GM12878 (cell line): ENCODE results near the gene SARS2.

Experiments
- ASH2L ChIP-seq: fragments of 300-600, 200-600 bp; sonication (generic); IDR thresholded peaks from 2 replicates; pipeline ENCODE4 v1.6.1; 2017; ENCODE audit warnings: low read depth, mild to moderate bottlenecking, borderline replicate concordance
- CEBPB ChIP-seq, 2 experiments: fragments of 150-350 bp in 1 of 2; IDR thresholded peaks; 2 replicates each; pipeline ENCODE4 v1.6.1; 2012 to 2014; ENCODE audit warnings: low read depth in 2 of 2, low read length in 2 of 2, borderline replicate concordance in 1 of 2, inconsistent platforms in 1 of 2
- FOS ChIP-seq: IDR thresholded peaks from 3 replicates; pipeline ENCODE4 v1.6.1; 2011; ENCODE audit warnings: borderline replicate concordance; ENCODE audit not compliant: insufficient read length; ENCODE audit errors: extremely low read depth
- GABPA ChIP-seq: IDR thresholded peaks from 2 replicates; pipeline ENCODE4 v1.6.1; 2014; ENCODE audit warnings: antibody characterized with exemption, low read depth, mild to moderate bottlenecking, inconsistent platforms
- PAX5 ChIP-seq: IDR thresholded peaks from 2 replicates; pipeline ENCODE4 v1.6.1; 2011; ENCODE audit warnings: low read depth, low read length, borderline replicate concordance
- POLR2A ChIP-seq: IDR thresholded peaks from 2 replicates; pipeline ENCODE4 v1.6.1; 2011; ENCODE audit warnings: low read depth, mild to moderate bottlenecking, low read length
- SP1 ChIP-seq: IDR thresholded peaks from one replicate; pipeline ENCODE4 v1.6.1; 2011; ENCODE audit warnings: low read depth, low read length
- TAF1 ChIP-seq: IDR thresholded peaks from 2 replicates; pipeline ENCODE4 v1.6.1; 2011; ENCODE audit warnings: mild to moderate bottlenecking, low read depth, low read length, borderline replicate concordance
- TF ChIP-seq, protein P1 (sequence below): fragments of 450-650 bp; IDR thresholded peaks from 2 replicates; pipeline ENCODE4 v1.6.1; 2018; ENCODE audit warnings: mild to moderate bottlenecking, low read depth, moderate library complexity; ENCODE audit not compliant: partially characterized antibody
- TF ChIP-seq, protein P2 (sequence below): IDR thresholded peaks from 2 replicates; pipeline ENCODE4 v1.6.1; 2012; ENCODE audit warnings: low read depth, low read length, improper control_type of control experiment
- TF ChIP-seq, protein P3 (sequence below): fragments of 450-650 bp; formaldehyde crosslinking; IDR thresholded peaks from 2 replicates; pipeline ENCODE4 v1.5.0; 2022; ENCODE audit warnings: mild to moderate bottlenecking, missing genetic modification characterization
- TF ChIP-seq, protein P4 (sequence below): fragments of 450-650 bp; IDR thresholded peaks from 2 replicates; pipeline ENCODE4 v1.6.1; 2017; ENCODE audit warnings: low read depth, mild to moderate bottlenecking, moderate library complexity
- TF ChIP-seq, protein P5 (sequence below), 3 experiments: IDR thresholded peaks in 2 of 3; conservative IDR thresholded peaks in 1 of 3; 2 replicates each; pipeline ENCODE4 v1.5.1; 2011; ENCODE audit warnings: low read depth in 3 of 3, low read length in 3 of 3, mild to moderate bottlenecking in 3 of 3, control low read depth in 2 of 3, moderate library complexity in 2 of 3, inconsistent platforms in 1 of 3, mixed read lengths in 1 of 3; ENCODE audit not compliant: control insufficient read depth in 2 of 3, insufficient read depth in 1 of 3; ENCODE audit errors: extremely low read depth in 1 of 3

DNA sequence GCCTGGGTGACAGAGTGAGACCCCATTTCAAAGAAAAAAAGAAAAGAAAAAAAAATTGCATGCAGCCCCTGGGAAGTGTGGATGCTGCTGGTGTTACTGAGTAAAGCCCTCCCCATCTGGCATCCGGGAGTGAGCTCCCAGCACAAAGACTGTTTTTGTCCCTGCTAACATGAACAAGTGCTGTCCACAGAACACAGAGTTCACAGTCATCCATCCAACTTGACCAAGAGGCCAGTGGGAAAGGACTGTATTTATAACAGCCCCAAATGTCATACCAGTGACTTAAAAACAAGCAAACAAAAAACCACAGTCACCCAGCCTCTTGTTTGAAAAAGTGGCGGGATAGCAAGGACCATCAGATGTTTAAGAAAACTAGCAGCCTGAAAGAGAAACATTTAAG, 34.2 kb upstream of the SARS2 start:
- TF ChIP-seq TAF1: no peak
- TF ChIP-seq, protein P1, sequence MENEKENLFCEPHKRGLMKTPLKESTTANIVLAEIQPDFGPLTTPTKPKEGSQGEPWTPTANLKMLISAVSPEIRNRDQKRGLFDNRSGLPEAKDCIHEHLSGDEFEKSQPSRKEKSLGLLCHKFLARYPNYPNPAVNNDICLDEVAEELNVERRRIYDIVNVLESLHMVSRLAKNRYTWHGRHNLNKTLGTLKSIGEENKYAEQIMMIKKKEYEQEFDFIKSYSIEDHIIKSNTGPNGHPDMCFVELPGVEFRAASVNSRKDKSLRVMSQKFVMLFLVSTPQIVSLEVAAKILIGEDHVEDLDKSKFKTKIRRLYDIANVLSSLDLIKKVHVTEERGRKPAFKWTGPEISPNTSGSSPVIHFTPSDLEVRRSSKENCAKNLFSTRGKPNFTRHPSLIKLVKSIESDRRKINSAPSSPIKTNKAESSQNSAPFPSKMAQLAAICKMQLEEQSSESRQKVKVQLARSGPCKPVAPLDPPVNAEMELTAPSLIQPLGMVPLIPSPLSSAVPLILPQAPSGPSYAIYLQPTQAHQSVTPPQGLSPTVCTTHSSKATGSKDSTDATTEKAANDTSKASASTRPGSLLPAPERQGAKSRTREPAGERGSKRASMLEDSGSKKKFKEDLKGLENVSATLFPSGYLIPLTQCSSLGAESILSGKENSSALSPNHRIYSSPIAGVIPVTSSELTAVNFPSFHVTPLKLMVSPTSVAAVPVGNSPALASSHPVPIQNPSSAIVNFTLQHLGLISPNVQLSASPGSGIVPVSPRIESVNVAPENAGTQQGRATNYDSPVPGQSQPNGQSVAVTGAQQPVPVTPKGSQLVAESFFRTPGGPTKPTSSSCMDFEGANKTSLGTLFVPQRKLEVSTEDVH: no peak
- TF ChIP-seq, protein P2, sequence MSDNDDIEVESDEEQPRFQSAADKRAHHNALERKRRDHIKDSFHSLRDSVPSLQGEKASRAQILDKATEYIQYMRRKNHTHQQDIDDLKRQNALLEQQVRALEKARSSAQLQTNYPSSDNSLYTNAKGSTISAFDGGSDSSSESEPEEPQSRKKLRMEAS: no peak
- TF ChIP-seq, protein P3, sequence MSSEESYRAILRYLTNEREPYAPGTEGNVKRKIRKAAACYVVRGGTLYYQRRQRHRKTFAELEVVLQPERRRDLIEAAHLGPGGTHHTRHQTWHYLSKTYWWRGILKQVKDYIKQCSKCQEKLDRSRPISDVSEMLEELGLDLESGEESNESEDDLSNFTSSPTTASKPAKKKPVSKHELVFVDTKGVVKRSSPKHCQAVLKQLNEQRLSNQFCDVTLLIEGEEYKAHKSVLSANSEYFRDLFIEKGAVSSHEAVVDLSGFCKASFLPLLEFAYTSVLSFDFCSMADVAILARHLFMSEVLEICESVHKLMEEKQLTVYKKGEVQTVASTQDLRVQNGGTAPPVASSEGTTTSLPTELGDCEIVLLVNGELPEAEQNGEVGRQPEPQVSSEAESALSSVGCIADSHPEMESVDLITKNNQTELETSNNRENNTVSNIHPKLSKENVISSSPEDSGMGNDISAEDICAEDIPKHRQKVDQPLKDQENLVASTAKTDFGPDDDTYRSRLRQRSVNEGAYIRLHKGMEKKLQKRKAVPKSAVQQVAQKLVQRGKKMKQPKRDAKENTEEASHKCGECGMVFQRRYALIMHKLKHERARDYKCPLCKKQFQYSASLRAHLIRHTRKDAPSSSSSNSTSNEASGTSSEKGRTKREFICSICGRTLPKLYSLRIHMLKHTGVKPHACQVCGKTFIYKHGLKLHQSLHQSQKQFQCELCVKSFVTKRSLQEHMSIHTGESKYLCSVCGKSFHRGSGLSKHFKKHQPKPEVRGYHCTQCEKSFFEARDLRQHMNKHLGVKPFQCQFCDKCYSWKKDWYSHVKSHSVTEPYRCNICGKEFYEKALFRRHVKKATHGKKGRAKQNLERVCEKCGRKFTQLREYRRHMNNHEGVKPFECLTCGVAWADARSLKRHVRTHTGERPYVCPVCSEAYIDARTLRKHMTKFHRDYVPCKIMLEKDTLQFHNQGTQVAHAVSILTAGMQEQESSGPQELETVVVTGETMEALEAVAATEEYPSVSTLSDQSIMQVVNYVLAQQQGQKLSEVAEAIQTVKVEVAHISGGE: no peak
- no peak for TF ChIP-seq PAX5
- TF ChIP-seq, protein P4, sequence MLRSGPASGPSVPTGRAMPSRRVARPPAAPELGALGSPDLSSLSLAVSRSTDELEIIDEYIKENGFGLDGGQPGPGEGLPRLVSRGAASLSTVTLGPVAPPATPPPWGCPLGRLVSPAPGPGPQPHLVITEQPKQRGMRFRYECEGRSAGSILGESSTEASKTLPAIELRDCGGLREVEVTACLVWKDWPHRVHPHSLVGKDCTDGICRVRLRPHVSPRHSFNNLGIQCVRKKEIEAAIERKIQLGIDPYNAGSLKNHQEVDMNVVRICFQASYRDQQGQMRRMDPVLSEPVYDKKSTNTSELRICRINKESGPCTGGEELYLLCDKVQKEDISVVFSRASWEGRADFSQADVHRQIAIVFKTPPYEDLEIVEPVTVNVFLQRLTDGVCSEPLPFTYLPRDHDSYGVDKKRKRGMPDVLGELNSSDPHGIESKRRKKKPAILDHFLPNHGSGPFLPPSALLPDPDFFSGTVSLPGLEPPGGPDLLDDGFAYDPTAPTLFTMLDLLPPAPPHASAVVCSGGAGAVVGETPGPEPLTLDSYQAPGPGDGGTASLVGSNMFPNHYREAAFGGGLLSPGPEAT: no peak
- no peak for TF ChIP-seq SP1
- no peak for TF ChIP-seq POLR2A
- TF ChIP-seq, protein P5, sequence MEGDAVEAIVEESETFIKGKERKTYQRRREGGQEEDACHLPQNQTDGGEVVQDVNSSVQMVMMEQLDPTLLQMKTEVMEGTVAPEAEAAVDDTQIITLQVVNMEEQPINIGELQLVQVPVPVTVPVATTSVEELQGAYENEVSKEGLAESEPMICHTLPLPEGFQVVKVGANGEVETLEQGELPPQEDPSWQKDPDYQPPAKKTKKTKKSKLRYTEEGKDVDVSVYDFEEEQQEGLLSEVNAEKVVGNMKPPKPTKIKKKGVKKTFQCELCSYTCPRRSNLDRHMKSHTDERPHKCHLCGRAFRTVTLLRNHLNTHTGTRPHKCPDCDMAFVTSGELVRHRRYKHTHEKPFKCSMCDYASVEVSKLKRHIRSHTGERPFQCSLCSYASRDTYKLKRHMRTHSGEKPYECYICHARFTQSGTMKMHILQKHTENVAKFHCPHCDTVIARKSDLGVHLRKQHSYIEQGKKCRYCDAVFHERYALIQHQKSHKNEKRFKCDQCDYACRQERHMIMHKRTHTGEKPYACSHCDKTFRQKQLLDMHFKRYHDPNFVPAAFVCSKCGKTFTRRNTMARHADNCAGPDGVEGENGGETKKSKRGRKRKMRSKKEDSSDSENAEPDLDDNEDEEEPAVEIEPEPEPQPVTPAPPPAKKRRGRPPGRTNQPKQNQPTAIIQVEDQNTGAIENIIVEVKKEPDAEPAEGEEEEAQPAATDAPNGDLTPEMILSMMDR (IDR thresholded peaks at IDR 0.05 in 2 of 3, conservative IDR thresholded peaks at IDR 0.05 in 1 of 3; ENCODE audit: control insufficient read depth in 2 of 3, extremely low read depth in 1 of 3, insufficient read depth in 1 of 3, low read depth in 3 of 3, low read length in 3 of 3): no peak
- TF ChIP-seq GABPA: no peak
- TF ChIP-seq FOS: no peak
- no peak for TF ChIP-seq ASH2L
- TF ChIP-seq CEBPB (IDR thresholded peaks at IDR 0.05; ENCODE audit: borderline replicate concordance in 1 of 2, low read depth in 2 of 2, low read length in 2 of 2): no peak
